Cardiac fibroblast (primary cell): Measurements from ENCODE around the gene IRX2.

Source experiments
- DNase-seq, 2 donors: peaks; one replicate each; pipeline versions ENCODE4 v3.0.0 to v3.0.0-alpha.2; 2010; ENCODE audit warnings: low read depth in 2 of 2
- H3K4me3 ChIP-seq, 2 donors: replicated peaks in 1 of 2; 1 replicate in 1 of 2; 2 replicates in 1 of 2; pipeline ENCODE4 v1.5.1; 2011; ENCODE audit warnings: low read depth in 2 of 2, low read length in 2 of 2, mild to moderate bottlenecking in 2 of 2, moderate library complexity in 1 of 2
- CTCF ChIP-seq: IDR thresholded peaks from one replicate; pipeline ENCODE4 v1.5.1; 2011; ENCODE audit warnings: low read depth, mild to moderate bottlenecking, low read length, inconsistent platforms

Gene IRX2

DNA sequence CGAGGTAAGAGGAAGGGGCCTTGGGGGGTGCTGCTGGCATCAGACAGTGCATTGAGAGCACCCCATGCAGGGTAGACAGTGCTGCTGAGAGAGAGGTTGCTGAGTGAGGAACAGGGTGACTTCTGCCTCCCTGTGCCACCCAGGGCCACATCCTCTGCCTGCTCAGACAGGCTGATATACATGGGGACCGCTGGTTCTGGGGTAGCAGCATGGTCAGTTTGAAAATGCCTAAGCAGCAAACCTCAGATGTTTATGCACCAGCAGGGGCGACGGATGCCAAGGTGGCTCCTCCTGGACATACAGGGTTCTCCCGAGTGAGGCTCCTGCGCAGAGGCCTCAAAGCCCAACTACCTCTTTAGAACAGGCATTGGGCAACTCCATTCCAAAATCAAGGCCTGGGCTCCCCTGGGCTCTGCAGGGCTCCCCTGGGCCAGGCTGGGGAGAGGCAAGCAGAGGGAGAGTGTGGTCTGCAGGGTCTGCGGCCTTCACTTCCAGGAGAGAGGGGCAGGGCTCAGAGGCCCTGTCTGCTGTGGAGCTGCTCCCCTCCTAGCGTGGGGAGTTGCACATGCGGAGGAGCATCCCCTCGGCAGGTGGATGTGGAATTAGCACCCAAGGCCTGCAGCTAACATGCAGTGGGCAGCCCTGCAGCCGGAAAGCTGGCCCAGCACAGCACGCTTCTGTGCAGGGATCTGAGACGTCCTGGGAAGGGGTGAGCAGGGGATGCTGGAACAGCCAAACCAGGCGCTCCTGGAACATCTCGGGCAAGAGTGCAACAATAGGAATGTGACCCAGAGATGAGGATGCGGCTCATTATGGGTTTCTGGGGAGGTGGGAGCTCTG, 46.5 kb downstream of the IRX2 start:
- TF ChIP-seq CTCF: no peak
- no peak overlapping the region for H3K4me3 ChIP-seq
- no peak for DNase-seq

GRCh38 chr5:2704111-2704510, 47.4 kb downstream of the IRX2 start:
- no peak for TF ChIP-seq CTCF
- no peak for DNase-seq
- H3K4me3 ChIP-seq: no peak overlapping the region

- TF ChIP-seq CTCF: no peak
- DNase-seq: no peak
- H3K4me3 ChIP-seq: no peak overlapping the region
Measured at GRCh38 chr5:2703615-2704014, 47.9 kb downstream of the IRX2 start.

DNA sequence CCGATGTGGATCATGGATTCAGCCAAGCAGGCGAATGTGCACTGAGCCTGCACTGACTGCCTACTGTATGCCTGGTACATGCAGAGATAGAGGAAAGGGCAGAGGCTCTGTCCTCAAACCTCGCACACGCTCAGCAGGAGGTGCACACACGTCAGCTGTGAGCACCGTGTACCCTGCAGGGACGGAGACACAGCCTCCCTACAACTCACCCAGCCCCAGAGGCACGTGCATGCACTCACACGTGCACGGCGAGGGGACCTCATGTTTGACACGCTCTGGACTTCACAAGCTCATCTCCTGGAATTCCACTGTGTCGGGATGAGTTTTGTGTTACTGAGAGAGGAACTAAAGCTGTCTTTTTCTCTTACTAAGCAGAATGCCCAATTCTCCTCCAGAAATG, 48.4 kb downstream of the IRX2 start:
- TF ChIP-seq CTCF: no peak
- no peak overlapping the region for H3K4me3 ChIP-seq
- DNase-seq: no peak

DNA sequence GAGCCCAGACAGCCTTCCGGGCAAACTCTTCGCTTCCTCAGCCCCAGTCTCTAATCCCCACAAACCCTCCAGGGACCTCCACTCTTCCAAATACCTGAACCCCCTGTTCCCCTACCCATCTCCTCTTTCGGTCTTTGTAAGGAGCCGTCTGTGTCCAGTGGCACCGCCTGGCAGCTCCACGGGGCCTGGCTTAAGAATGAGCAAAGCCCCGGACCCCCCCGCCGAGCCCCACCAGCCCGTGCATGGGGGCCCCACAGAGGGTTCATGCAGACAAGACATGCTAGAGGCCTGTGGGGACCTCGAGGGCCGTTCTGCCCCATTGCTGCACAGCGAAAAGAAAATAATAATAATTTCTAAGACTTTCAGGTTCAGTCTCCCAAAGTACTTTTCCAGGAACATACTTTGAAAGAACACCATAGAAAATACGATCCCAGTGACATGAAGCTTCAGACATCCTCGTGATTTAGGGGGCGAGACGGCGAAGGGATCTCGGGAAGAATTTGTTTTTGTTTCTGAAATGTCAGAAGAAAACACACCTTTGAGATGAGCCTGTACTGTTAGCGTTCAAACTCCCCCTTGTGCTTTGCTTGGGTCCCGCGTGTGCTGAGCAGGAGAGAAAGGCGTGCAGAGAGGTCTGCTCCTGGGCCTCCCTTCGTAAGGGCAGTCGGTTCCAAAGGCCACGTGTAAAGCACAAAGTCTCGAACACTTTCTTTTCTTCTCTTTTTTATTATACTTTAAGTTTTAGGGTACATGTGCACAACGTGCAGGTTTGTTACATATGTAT, 49.2 kb downstream of the IRX2 start:
- DNase-seq: no peak
- no peak overlapping the region for H3K4me3 ChIP-seq
- no peak for TF ChIP-seq CTCF

DNA sequence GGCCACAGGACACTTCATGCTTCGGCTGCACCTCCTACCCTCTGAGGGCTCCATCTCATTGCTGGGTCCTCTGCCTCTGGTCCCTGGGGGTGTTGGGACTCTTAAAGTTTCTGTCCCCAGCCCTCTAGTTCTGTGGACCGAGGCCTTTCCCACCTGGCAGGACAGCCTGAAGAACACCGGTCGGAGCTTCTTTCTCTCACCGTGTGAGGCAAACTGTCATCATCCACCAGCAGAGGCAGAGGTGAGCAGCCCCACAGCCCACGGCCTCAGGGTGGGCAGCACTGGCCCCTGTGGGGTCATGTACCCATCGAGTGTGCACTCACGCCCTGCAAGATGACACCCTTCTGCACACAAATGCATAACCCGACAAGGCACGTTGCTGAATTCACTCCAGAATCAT, 49.9 kb downstream of the IRX2 start:
- DNase-seq: no peak
- no peak overlapping the region for H3K4me3 ChIP-seq
- no peak for TF ChIP-seq CTCF
